GM19240 (cell line): ENCODE measurements around the gene PRXL2B.
"Not testable (repeated sequence)": the region's sequence is repeated elsewhere in the genome, so short reads cannot be mapped to it uniquely, and the experiment has no call there.

Source experiments
- DNase-seq: peaks from one replicate; pipeline ENCODE4 v3.0.0; 2011; ENCODE audit warnings: low spot score; ENCODE audit not compliant: insufficient read length

Gene PRXL2B

GRCh38 chr1:2611621-2612437 lies 25.3 kb downstream of the PRXL2B start:
- no peak for DNase-seq

DNA sequence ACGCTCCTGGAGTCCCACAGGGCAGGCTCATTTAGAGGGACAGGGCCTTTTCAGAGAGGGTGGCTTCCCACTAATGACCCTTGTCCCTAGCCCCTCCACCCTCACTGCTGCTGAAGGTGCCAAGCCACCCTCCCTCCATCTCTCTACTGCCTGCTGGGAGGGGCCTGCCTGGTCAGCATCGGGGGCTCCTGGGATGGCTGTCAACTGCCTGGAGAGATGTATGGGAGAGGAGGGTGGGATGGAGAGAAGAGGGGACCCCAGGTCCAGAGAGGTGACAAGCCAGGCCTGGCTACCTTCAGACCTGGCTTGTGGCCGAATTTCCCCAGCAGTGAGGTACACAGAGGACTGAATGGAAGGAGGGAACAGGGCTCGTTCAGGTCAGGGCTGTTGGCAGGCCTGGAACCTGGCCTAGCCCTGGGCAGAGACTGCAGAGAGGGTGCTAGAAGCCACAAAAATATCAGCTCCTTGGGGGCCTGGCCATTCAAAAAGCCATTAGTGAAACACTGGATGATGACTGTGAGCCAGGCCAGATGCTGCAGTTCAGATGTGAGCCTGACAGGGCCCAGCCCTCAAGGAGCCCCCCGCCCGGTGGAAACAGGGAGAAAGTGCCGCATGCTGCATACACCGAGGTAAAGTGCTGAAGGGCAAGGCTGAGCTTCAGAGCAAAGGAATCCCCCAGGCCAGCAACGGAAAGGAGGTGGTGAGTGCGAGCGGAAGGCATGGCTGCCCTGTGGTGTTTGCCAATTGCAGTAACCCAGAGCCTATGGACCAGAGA lies 26.2 kb downstream of the PRXL2B start:
- no peak for DNase-seq

DNA sequence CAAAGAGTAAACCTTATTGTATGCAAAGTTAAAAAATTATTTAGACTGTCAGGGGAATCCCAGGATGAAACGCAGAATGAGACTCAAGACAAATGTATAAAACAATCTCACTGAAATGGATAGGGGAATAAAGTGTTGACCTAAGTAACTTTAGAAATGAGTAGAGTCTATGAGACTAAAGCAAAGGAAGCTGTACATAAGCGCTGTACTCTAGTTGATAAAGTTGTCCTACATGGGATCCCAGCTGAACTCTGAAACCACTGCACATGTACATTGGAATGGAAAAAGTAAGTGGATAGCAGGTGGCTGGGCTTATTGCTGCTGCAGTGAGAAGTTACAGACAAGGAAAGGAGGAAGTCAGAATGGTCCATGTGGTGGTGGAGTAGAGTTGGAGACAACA lies 27.6 kb downstream of the PRXL2B start:
- DNase-seq = no peak

DNA sequence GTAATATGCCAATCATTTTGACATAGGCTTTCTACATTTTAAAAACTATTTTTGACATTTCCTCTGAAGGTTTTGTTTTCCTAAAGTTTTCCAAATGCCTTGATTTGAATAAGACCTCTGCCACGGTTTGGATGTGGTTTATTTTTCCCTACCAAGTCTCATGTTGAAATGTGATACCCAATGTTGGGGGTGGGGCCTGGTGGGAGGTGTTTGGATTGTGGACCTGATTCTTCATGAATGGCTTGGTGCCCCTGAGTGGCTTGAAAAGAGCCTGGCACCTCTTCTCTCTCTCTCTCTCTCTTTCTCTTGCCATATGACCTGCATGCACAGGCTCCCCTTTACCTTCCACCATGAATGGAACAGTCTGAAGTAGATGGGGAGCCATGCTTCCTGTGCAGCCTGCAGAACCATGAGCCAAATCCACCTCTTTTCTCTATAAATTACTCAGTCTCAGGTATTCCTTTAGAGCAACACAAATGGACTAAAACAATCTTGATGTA lies 31.4 kb downstream of the PRXL2B start:
- DNase-seq = no peak

GRCh38 chr1:2623571-2624337 lies 37.2 kb downstream of the PRXL2B start:
- DNase-seq = no peak

- no peak for DNase-seq
Measured at GRCh38 chr1:2624735-2625300, 38.2 kb downstream of the PRXL2B start.

GRCh38 chr1:2625311-2625710 lies 38.7 kb downstream of the PRXL2B start:
- no peak for DNase-seq

- not testable (repeated sequence) for DNase-seq
Measured at GRCh38 chr1:2625748-2626147, 39.2 kb downstream of the PRXL2B start.

DNA sequence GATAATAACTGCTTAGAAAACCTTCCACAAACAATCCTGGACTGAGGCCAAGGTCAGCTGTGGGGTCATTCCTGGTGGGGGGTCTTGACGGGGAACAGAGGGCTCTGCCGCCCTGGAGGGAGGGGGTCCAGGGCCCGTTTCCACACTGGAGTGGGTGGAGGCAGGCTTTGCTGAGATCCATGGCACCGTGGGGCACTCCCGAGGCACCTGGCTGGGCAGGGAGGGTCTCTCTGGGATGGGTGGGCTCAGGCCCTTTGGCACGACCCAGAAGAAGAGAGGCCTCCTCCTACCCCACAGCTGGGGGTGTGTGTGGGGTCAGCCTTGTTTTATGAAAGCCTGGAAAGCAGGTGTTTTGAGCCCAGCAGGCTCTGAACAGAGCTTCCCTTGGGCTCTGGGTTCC lies 41.2 kb downstream of the PRXL2B start:
- DNase-seq = no peak

GRCh38 chr1:2628191-2628932 lies 41.8 kb downstream of the PRXL2B start:
- no peak for DNase-seq

GRCh38 chr1:2628933-2629626 lies 42.5 kb downstream of the PRXL2B start:
- DNase-seq = no peak

DNA sequence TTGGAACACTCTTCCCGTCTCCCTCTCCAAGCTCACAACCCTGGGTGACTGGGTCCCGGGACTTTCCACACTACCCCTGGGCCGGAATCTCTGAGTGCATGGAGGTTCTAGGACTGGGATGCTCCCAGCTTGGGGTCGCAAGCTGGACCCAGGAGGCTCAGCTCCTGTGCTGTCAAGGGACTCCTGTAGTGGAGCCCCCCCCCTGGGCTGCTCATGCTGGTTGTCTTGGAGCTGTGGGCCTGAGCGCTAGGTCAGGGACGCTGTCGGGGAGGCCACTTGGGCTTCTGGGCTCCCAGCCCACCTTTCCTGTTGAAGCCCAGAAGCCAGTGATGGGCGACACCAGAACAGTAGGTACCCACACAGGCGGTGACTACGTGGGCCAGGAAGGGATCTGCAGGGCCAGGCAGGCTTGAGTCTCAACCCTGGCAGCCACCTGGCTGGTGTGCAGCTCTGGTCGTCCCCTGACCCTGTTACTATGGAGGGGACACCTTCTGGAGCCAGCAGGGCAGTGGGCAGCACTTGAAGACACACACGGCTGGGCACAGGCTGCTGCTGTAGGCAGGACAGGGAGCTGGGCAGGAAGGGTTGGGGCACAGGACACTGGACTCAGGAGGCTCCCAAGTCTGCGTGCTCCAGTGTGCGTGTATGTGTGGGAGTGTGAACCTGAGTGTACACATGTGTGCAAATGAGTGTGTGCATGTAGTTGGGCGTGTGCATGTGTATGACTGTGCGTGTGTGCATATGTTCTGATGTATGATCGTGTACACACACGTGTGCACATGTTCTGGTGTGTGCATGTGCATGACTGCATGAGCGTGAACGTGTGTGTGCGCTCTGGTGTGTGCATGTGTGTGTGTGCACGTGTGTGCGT lies 43.3 kb downstream of the PRXL2B start:
- no peak for DNase-seq

- DNase-seq = no peak
Measured at GRCh38 chr1:2630498-2631135, 44.0 kb downstream of the PRXL2B start.

GRCh38 chr1:2631136-2632050 lies 44.8 kb downstream of the PRXL2B start:
- DNase-seq = no peak

- no peak for DNase-seq
Measured at GRCh38 chr1:2632051-2632430, 45.5 kb downstream of the PRXL2B start.

DNA sequence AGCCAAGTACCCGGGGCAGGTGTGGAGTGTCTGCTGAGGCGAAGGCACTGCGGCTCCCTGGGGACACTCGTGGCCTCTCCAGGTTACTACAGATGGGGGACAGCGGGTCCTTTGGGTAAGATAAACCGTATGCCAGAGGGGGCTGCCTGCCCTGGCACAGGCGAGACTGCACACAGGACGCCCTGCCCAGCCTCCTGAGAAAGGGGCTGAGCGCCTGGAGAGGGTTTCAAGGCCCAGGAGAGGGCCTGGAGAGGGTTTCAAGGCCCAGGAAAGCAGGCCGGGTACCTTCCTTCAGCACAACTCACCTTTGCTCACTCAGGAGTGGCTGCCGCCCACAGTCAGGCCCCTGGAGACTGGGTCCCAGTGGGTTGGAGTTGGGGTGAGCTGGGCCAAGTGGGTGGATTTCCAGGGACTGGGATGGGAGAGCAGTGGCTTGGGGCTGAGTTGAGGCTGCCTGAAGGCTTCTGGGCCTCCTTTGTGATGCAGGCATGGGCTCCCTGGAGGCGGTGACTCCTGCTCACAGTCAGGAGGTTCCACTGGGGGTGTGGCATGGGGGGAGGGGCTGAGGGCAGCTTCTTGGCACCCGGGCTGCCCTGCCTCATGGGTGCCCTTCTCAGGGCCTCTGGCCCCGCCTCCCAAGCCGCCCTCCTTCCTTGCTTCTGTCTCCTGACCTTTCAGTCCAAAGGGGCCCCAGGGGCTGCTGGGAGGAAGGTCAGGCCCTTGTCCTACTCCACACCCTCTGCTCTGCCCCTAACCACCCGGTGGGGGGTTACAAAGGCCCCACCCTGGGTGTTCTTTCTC lies 46.2 kb downstream of the PRXL2B start, which contains the start of gene MMEL1:
TSS of gene MMEL1 (minus strand) at position 456 of the 801 bp plus-strand sequence. CDS start 3,532 bp downstream, outside the sequence.
- no peak for DNase-seq
